HepG2 (cell line): ENCODE results near the gene ZBTB25. TPM values are rescaled to one million over a fixed set of nuclear protein-coding genes. Genes with fewer than 3 reads are reported as not detected.

ENCODE experiments used
- BRD4 ChIP-seq: sonication (generic); formaldehyde crosslinking; IDR thresholded peaks from 2 replicates; pipeline ENCODE4 v1.4.0; 2020; ENCODE audit warnings: missing genetic modification reagents
- HNRNPK ChIP-seq: fragments of 200-400 bp; formaldehyde crosslinking; IDR thresholded peaks from 2 replicates; pipeline ENCODE4 v1.6.1; 2018; ENCODE audit warnings: low read length, low read depth, moderate library complexity, mild to moderate bottlenecking; ENCODE audit not compliant: poor library complexity, severe bottlenecking
- JARID2 ChIP-seq: sonication (generic); formaldehyde crosslinking; IDR thresholded peaks from 2 replicates; pipeline ENCODE4 v1.8.1; 2023; ENCODE audit warnings: missing genetic modification reagents, inconsistent platforms; ENCODE audit not compliant: insufficient replicate concordance
- PHF5A ChIP-seq: IDR thresholded peaks from one replicate; pipeline ENCODE4 v1.6.1; 2018; ENCODE audit warnings: low read depth, missing genetic modification reagents; ENCODE audit not compliant: unreplicated experiment
- RARG ChIP-seq: sonication (generic); formaldehyde crosslinking; IDR thresholded peaks from 2 replicates; pipeline ENCODE4 v1.4.0; 2020; ENCODE audit warnings: low read depth, mild to moderate bottlenecking, missing genetic modification reagents
- ZMYM3 ChIP-seq: sonication (generic); formaldehyde crosslinking; IDR thresholded peaks from 2 replicates; pipeline ENCODE4 v1.5.1; 2020; ENCODE audit warnings: mild to moderate bottlenecking, missing genetic modification reagents
- ZNF441 ChIP-seq: sonication (generic); formaldehyde crosslinking; IDR thresholded peaks from 2 replicates; pipeline ENCODE4 v1.7.0; 2021; ENCODE audit warnings: missing genetic modification reagents, borderline replicate concordance
- polyA plus RNA-seq, 8 experiments: library from polyadenylated mRNA; depleted of rRNA in 3 of 8; stranded (reverse) in 7 of 8; unstranded in 1 of 8; fragments of >200 nt; fragmentation: Illumina TruSeq in 4 of 8; extraction: Trizol in 4 of 8; gene quantifications; 2 replicates each; pipeline versions ENCODE4 v1.2.1 to v1.2.3, GENCODE V29; 2011 to 2016; ENCODE audit warnings: low read depth in 4 of 8, missing spikeins in 1 of 8, mixed read lengths in 1 of 8; ENCODE audit not compliant: insufficient read depth in 1 of 8
- total RNA-seq, 5 experiments: library from RNA; depleted of rRNA; stranded (reverse); fragments of >200 nt; fragmentation: Illumina TruSeq; extraction: Trizol; gene quantifications; 2 replicates each; pipeline ENCODE4 v1.2.3, GENCODE V29; 2016; ENCODE audit warnings: low read depth in 1 of 5
- TF ChIP-seq, protein P1 (sequence below): sonication (generic); formaldehyde crosslinking; IDR thresholded peaks from 2 replicates; pipeline ENCODE4 v1.4.0; 2020; ENCODE audit warnings: mild to moderate bottlenecking, missing genetic modification reagents, borderline replicate concordance
- TF ChIP-seq, protein P2 (sequence below): sonication (generic); formaldehyde crosslinking; IDR thresholded peaks from 2 replicates; pipeline ENCODE4 v1.8.0; 2023; ENCODE audit warnings: mild to moderate bottlenecking, missing genetic modification reagents
- TF ChIP-seq, protein P3 (sequence below): sonication (generic); formaldehyde crosslinking; IDR thresholded peaks from 2 replicates; pipeline ENCODE4 v1.5.1; 2020; ENCODE audit warnings: missing genetic modification reagents, mild to moderate bottlenecking, borderline replicate concordance
- TF ChIP-seq, protein P4 (sequence below): sonication (generic); formaldehyde crosslinking; IDR thresholded peaks from 2 replicates; pipeline ENCODE4 v1.5.0; 2020; ENCODE audit warnings: mild to moderate bottlenecking, missing genetic modification reagents

The ZBTB25 gene
- total and polyA plus RNA-seq, 2 of the 13 experiments (the other 11 are each of a cell fraction or from before 2014, with no cell fraction given) = 3.5 to 7.6 TPM

DNA sequence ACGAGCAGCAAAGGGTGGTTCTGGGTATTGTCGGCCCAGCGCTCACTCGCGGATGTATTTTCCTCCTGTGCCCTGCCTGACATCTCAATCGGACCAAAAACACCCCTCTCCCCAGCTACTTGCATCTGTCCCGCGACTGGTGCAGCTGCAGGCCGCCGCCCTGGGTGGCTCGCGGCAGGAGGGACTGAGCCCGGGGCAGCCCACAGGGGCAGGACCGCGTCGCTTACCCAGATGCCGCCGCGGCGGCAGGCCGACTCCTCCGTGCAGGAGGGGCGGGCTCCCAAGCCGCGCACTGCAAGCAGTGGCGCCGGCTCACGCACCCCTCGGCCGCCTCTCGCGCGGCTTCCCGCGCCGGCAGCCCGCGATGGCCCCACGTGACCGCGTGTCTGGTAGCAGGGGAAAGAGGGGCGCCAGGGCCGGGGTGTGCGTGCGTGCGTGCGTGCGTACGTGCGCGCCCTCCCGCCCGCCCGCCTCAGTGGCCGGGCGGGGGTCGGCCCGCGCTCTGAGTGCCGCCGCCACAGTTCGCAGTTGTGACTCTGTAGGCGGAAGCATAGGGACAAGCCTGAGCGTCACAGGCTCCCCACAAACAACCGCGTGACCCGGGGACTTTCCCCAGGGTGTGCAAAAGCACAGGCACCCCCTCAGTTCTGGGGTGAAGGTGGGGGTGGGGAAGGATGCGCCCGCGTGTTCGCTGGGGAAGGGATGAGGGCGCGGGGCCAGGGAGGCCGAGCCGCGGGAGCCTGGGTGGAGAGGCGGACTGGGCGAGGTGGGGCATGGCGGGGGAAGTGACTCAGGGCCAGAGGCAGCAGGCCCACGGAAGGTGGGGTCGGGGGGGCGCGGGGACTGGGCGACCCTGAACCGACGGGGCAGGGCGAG lies at the start of gene ZBTB25 (continued):
- TF ChIP-seq, protein P1, sequence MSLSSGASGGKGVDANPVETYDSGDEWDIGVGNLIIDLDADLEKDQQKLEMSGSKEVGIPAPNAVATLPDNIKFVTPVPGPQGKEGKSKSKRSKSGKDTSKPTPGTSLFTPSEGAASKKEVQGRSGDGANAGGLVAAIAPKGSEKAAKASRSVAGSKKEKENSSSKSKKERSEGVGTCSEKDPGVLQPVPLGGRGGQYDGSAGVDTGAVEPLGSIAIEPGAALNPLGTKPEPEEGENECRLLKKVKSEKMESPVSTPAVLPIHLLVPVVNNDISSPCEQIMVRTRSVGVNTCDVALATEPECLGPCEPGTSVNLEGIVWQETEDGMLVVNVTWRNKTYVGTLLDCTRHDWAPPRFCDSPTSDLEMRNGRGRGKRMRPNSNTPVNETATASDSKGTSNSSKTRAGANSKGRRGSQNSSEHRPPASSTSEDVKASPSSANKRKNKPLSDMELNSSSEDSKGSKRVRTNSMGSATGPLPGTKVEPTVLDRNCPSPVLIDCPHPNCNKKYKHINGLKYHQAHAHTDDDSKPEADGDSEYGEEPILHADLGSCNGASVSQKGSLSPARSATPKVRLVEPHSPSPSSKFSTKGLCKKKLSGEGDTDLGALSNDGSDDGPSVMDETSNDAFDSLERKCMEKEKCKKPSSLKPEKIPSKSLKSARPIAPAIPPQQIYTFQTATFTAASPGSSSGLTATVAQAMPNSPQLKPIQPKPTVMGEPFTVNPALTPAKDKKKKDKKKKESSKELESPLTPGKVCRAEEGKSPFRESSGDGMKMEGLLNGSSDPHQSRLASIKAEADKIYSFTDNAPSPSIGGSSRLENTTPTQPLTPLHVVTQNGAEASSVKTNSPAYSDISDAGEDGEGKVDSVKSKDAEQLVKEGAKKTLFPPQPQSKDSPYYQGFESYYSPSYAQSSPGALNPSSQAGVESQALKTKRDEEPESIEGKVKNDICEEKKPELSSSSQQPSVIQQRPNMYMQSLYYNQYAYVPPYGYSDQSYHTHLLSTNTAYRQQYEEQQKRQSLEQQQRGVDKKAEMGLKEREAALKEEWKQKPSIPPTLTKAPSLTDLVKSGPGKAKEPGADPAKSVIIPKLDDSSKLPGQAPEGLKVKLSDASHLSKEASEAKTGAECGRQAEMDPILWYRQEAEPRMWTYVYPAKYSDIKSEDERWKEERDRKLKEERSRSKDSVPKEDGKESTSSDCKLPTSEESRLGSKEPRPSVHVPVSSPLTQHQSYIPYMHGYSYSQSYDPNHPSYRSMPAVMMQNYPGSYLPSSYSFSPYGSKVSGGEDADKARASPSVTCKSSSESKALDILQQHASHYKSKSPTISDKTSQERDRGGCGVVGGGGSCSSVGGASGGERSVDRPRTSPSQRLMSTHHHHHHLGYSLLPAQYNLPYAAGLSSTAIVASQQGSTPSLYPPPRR (CRISPR knock-in tag) = no peak
- TF ChIP-seq ZMYM3 (CRISPR knock-in tag) = no peak
- no peak for TF ChIP-seq RARG (CRISPR knock-in tag)
- TF ChIP-seq PHF5A (CRISPR knock-in tag) = no peak
- TF ChIP-seq, protein P2, sequence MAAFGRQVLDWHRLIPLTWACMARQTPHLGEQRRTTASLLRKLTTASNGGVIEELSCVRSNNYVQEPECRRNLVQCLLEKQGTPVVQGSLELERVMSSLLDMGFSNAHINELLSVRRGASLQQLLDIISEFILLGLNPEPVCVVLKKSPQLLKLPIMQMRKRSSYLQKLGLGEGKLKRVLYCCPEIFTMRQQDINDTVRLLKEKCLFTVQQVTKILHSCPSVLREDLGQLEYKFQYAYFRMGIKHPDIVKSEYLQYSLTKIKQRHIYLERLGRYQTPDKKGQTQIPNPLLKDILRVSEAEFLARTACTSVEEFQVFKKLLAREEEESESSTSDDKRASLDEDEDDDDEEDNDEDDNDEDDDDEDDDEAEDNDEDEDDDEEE (CRISPR knock-in tag) = no peak
- TF ChIP-seq, protein P3, sequence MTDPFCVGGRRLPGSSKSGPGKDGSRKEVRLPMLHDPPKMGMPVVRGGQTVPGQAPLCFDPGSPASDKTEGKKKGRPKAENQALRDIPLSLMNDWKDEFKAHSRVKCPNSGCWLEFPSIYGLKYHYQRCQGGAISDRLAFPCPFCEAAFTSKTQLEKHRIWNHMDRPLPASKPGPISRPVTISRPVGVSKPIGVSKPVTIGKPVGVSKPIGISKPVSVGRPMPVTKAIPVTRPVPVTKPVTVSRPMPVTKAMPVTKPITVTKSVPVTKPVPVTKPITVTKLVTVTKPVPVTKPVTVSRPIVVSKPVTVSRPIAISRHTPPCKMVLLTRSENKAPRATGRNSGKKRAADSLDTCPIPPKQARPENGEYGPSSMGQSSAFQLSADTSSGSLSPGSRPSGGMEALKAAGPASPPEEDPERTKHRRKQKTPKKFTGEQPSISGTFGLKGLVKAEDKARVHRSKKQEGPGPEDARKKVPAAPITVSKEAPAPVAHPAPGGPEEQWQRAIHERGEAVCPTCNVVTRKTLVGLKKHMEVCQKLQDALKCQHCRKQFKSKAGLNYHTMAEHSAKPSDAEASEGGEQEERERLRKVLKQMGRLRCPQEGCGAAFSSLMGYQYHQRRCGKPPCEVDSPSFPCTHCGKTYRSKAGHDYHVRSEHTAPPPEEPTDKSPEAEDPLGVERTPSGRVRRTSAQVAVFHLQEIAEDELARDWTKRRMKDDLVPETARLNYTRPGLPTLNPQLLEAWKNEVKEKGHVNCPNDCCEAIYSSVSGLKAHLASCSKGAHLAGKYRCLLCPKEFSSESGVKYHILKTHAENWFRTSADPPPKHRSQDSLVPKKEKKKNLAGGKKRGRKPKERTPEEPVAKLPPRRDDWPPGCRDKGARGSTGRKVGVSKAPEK = no peak
- peak; percentile 66; the same call in 1 of the 2 replicates for TF ChIP-seq BRD4
- TF ChIP-seq, protein P4, sequence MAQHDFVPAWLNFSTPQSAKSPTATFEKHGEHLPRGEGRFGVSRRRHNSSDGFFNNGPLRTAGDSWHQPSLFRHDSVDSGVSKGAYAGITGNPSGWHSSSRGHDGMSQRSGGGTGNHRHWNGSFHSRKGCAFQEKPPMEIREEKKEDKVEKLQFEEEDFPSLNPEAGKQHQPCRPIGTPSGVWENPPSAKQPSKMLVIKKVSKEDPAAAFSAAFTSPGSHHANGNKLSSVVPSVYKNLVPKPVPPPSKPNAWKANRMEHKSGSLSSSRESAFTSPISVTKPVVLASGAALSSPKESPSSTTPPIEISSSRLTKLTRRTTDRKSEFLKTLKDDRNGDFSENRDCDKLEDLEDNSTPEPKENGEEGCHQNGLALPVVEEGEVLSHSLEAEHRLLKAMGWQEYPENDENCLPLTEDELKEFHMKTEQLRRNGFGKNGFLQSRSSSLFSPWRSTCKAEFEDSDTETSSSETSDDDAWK (CRISPR knock-in tag) = no peak
- TF ChIP-seq ZNF441 = no peak; the same call in 1 of the 2 replicates
- TF ChIP-seq JARID2 = peak; percentile 14
- peak; percentile 68 for TF ChIP-seq HNRNPK
